ENCODE measurements around the gene SAFB2.

GRCh38 chr19:5563935-5564612 is 58.5 kb downstream of the SAFB2 start:
- TF ChIP-seq POLR2A (IDR thresholded peaks at IDR 0.05) (no peak), CTCF (IDR thresholded peaks at IDR 0.05) (no peak)

All from stomach (tissue), 4 donors.